ENCODE results near the gene CDH23. TPM values are rescaled to one million over a fixed set of nuclear protein-coding genes. Genes with fewer than 3 reads are reported as not detected.

The CDH23 gene
- total and polyA plus RNA-seq, 2 donors from 2014 or later: 1.1 to 6.4 TPM

- Histone ChIP-seq H3K9ac (ENCODE audit: low read length in 3 of 3) (peak overlapping the region in 2 of 3 donors; percentile 43 to 81), H3K4me3 (ENCODE audit: low read length in 3 of 3) (peak overlapping the region in 2 of 3 donors; percentile 53 to 66), H3K27ac (ENCODE audit: low read depth in 2 of 2, low read length in 2 of 2) (peak overlapping the region; percentile 59 to 79), H3K36me3 (ENCODE audit: control insufficient read depth in 2 of 3, insufficient read depth in 3 of 3, low read length in 3 of 3) (no peaks in the 10 kb centered on the region), H3K4me1 (ENCODE audit: control insufficient read depth in 2 of 3, insufficient read depth in 2 of 3, low read depth in 1 of 3, low read length in 3 of 3) (peaks cover 0 to 50% (median 7%) of the 10 kb centered on the region in 3 donors), H3K27me3 (ENCODE audit: control insufficient read depth, insufficient read depth, low read length) (no peaks in the 10 kb centered on the region), H3K9me3 (ENCODE audit: control insufficient read depth in 2 of 3, insufficient read depth in 1 of 3, low read length in 3 of 3) (no peaks in the 10 kb centered on the region)
- intact Hi-C loops (cut with DNase I): no loop called here
- TF ChIP-seq CTCF (IDR thresholded peaks at IDR 0.05; ENCODE audit: borderline replicate concordance, extremely low read depth, insufficient read depth): no peak
- no peak for FAIRE-seq
- DNase-seq: no peak
Observed at GRCh38 chr10:71772832-71773220, 376.1 kb downstream of the CDH23 start.

GRCh38 chr10:71773221-71773971, 376.7 kb downstream of the CDH23 start, which contains the start of gene VSIR:
VSIR (minus strand) TSS chr10:71773520; CDS start chr10:71773439, 81 bp downstream.
- H3K9me3 ChIP-seq (ENCODE audit: control insufficient read depth in 2 of 3, insufficient read depth in 1 of 3, low read length in 3 of 3): no peaks in the 10 kb centered on the region
- peak within 1 kb of the TSS; percentile 59 to 79 for H3K27ac ChIP-seq (ENCODE audit: low read depth in 2 of 2, low read length in 2 of 2)
- no peak for FAIRE-seq
- intact Hi-C loops (cut with DNase I): no loop called here
- peak within 1 kb of the TSS; percentile 0 to 81 (median 43) for H3K9ac ChIP-seq (ENCODE audit: low read length in 3 of 3)
- peak; percentile 85 to 96 (median 88) for DNase-seq
- H3K36me3 ChIP-seq (ENCODE audit: control insufficient read depth in 2 of 3, insufficient read depth in 3 of 3, low read length in 3 of 3): no peaks in the 10 kb centered on the region
- no peaks in the 10 kb centered on the region for H3K27me3 ChIP-seq (ENCODE audit: control insufficient read depth, insufficient read depth, low read length)
- peak; percentile 61 for TF ChIP-seq CTCF (IDR thresholded peaks at IDR 0.05; ENCODE audit: borderline replicate concordance, extremely low read depth, insufficient read depth)
- peaks cover 0 to 46% (median 7%) of the 10 kb centered on the region in 3 donors for H3K4me1 ChIP-seq (ENCODE audit: control insufficient read depth in 2 of 3, insufficient read depth in 2 of 3, low read depth in 1 of 3, low read length in 3 of 3)
- H3K4me3 ChIP-seq (ENCODE audit: low read length in 3 of 3): peak within 1 kb of the TSS; percentile 9 to 71 (median 66)

GRCh38 chr10:71774916-71775702, 378.4 kb downstream of the CDH23 start:
- H3K36me3 ChIP-seq (ENCODE audit: control insufficient read depth in 2 of 3, insufficient read depth in 3 of 3, low read length in 3 of 3): no peaks in the 10 kb centered on the region
- DNase-seq (peak in 1 of 5 donors; percentile 84), FAIRE-seq (no peak)
- intact Hi-C loops (cut with DNase I): no loop called here
- no peak for TF ChIP-seq CTCF (IDR thresholded peaks at IDR 0.05; ENCODE audit: borderline replicate concordance, extremely low read depth, insufficient read depth)
- peaks cover 0 to 39% (median 7%) of the 10 kb centered on the region in 3 donors for H3K4me1 ChIP-seq (ENCODE audit: control insufficient read depth in 2 of 3, insufficient read depth in 2 of 3, low read depth in 1 of 3, low read length in 3 of 3)
- H3K27me3 ChIP-seq (ENCODE audit: control insufficient read depth, insufficient read depth, low read length): no peaks in the 10 kb centered on the region
- no peaks in the 10 kb centered on the region for H3K9me3 ChIP-seq (ENCODE audit: control insufficient read depth in 2 of 3, insufficient read depth in 1 of 3, low read length in 3 of 3)
- H3K9ac ChIP-seq (ENCODE audit: low read length in 3 of 3): no peak overlapping the region
- H3K4me3 ChIP-seq (ENCODE audit: low read length in 3 of 3): no peak overlapping the region
- H3K27ac ChIP-seq (ENCODE audit: low read depth in 2 of 2, low read length in 2 of 2): peak overlapping the region in 1 of 2 donors; percentile 10

Data from kidney (tissue), 14 donors.